Smooth muscle cell (in vitro differentiated cells): Measurements from ENCODE around the gene STMN3. TPM values are rescaled to one million over a fixed set of nuclear protein-coding genes. Genes with fewer than 3 reads are reported as not detected.

Source experiments
- DNase-seq: peaks from one replicate; lab custom pipeline; 2025; ENCODE audit not compliant: unreplicated experiment; lab: John Stamatoyannopoulos, UW
- H2AFZ ChIP-seq: fragments of 200-600 bp; sonication (generic); 2 replicates; pipeline ENCODE4 v1.6.0; 2016; ENCODE audit warnings: antibody characterized with exemption, low read depth, mild to moderate bottlenecking
- H3F3A ChIP-seq: fragments of 200-600 bp; sonication (generic); 2 replicates; pipeline ENCODE4 v1.6.0; 2017; ENCODE audit warnings: antibody characterized with exemption, low read depth
- H3K27ac ChIP-seq: fragments of 200-600 bp; sonication (generic); 2 replicates; pipeline ENCODE4 v1.5.1; 2016; ENCODE audit warnings: low read depth, mild to moderate bottlenecking
- H3K27me3 ChIP-seq: fragments of 200-600 bp; sonication (generic); 2 replicates; pipeline ENCODE4 v1.6.1; 2016; ENCODE audit warnings: low read depth, mild to moderate bottlenecking
- H3K36me3 ChIP-seq: fragments of 200-600 bp; sonication (generic); 2 replicates; pipeline ENCODE4 v1.5.1; 2016; ENCODE audit warnings: low read depth
- H3K4me1 ChIP-seq: fragments of 200-600 bp; sonication (generic); 2 replicates; pipeline ENCODE4 v1.5.1; 2016; ENCODE audit warnings: low read depth
- H3K4me2 ChIP-seq: fragments of 200-600 bp; sonication (generic); 2 replicates; pipeline ENCODE4 v1.6.0; 2016; ENCODE audit warnings: mild to moderate bottlenecking
- H3K4me3 ChIP-seq: fragments of 200-600 bp; sonication (generic); 2 replicates; pipeline ENCODE4 v1.5.1; 2016; ENCODE audit warnings: mild to moderate bottlenecking
- H3K79me2 ChIP-seq: fragments of 200-600 bp; sonication (generic); 2 replicates; pipeline ENCODE4 v1.6.0; 2016; ENCODE audit warnings: low read depth, mild to moderate bottlenecking
- H3K9ac ChIP-seq: fragments of 200-600 bp; sonication (generic); 2 replicates; pipeline ENCODE4 v1.6.0; 2016; ENCODE audit warnings: low read depth
- H3K9me3 ChIP-seq: fragments of 200-600 bp; sonication (generic); replicated peaks from 2 replicates; pipeline ENCODE4 v1.5.1; 2016; ENCODE audit warnings: low read depth
- H4K20me1 ChIP-seq: fragments of 200-600 bp; sonication (generic); 2 replicates; pipeline ENCODE4 v1.6.0; 2016; ENCODE audit warnings: low read depth
- WGBS: methylation state at CpG from one replicate; pipeline ENCODE4 v1.1.7; 2016; ENCODE audit warnings: low lambda C conversion rate; 5-methylcytosine and 5-hydroxymethylcytosine counted together
- polyA plus RNA-seq: library from polyadenylated mRNA; unstranded; fragments of >200 nt; fragmentation: Nextera tagmentation; extraction: Ambion mirVana; gene quantifications from 2 replicates; pipeline ENCODE4 v1.2.1, GENCODE V29; 2016
- total RNA-seq: library from RNA; depleted of rRNA; stranded (reverse); fragments of >200 nt; gene quantifications from 2 replicates; pipeline ENCODE4 v1.2.3, GENCODE V29; 2014
- TF ChIP-seq, protein P1 (sequence below): fragments of 200-600 bp; sonication (generic); IDR thresholded peaks from 2 replicates; pipeline ENCODE4 v1.5.1; 2017; ENCODE audit warnings: borderline replicate concordance, mild to moderate bottlenecking, antibody characterized with exemption; ENCODE audit not compliant: insufficient read depth, poor library complexity, severe bottlenecking

Gene STMN3
- total and polyA plus RNA-seq, 2 experiments from 2014 or later, result 4.8 to 10.8 TPM

GRCh38 chr20:63658749-63659187, 5.5 kb upstream of the STMN3 start:
- Histone ChIP-seq H4K20me1 (no peaks in the 10 kb centered on the region), H3F3A (no peaks in the 10 kb centered on the region), H3K4me1 (peaks cover 4% of the 10 kb centered on the region), H3K36me3 (no peaks in the 10 kb centered on the region), H3K27ac (peak overlapping the region; percentile 22), H3K4me2 (peak overlapping the region; percentile 94), H2AFZ (peak overlapping the region; percentile 89), H3K27me3 (no peaks in the 10 kb centered on the region), H3K4me3 (peak overlapping the region; percentile 83), H3K9ac (peak overlapping the region; percentile 60), H3K9me3 (no peaks in the 10 kb centered on the region), H3K79me2 (no peaks in the 10 kb centered on the region)
- TF ChIP-seq, protein P1, sequence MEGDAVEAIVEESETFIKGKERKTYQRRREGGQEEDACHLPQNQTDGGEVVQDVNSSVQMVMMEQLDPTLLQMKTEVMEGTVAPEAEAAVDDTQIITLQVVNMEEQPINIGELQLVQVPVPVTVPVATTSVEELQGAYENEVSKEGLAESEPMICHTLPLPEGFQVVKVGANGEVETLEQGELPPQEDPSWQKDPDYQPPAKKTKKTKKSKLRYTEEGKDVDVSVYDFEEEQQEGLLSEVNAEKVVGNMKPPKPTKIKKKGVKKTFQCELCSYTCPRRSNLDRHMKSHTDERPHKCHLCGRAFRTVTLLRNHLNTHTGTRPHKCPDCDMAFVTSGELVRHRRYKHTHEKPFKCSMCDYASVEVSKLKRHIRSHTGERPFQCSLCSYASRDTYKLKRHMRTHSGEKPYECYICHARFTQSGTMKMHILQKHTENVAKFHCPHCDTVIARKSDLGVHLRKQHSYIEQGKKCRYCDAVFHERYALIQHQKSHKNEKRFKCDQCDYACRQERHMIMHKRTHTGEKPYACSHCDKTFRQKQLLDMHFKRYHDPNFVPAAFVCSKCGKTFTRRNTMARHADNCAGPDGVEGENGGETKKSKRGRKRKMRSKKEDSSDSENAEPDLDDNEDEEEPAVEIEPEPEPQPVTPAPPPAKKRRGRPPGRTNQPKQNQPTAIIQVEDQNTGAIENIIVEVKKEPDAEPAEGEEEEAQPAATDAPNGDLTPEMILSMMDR, result no peak
- no peak for DNase-seq
- 7% methylated on average over 25 of the region's 25 CpGs for WGBS

- Histone ChIP-seq H3K79me2 (no peaks in the 10 kb centered on the region), H3K4me3 (peak within 1 kb of the TSS; percentile 83), H3K36me3 (no peaks in the 10 kb centered on the region), H3K9ac (peak within 1 kb of the TSS; percentile 60), H3K27ac (peak within 1 kb of the TSS; percentile 22), H2AFZ (peak within 1 kb of the TSS; percentile 89), H4K20me1 (no peaks in the 10 kb centered on the region), H3F3A (no peaks in the 10 kb centered on the region), H3K4me1 (peaks cover 4% of the 10 kb centered on the region), H3K4me2 (peak within 1 kb of the TSS; percentile 94), H3K27me3 (no peaks in the 10 kb centered on the region), H3K9me3 (no peaks in the 10 kb centered on the region)
- peak; percentile 94 for DNase-seq
- TF ChIP-seq, protein P1, result no peak
- 5% methylated on average over 73 of the region's 73 CpGs for WGBS
Measured at GRCh38 chr20:63657937-63658748, 4.9 kb upstream of the STMN3 start, which contains the start of gene RTEL1. Gene RTEL1 (plus strand): TSS chr20:63658312. CDS start chr20:63659403, 1,091 bp downstream.

- Histone ChIP-seq H3K4me2 (peak overlapping the region; percentile 94), H3K4me3 (peak overlapping the region; percentile 83), H2AFZ (peak overlapping the region; percentile 89), H3K79me2 (no peaks in the 10 kb centered on the region), H3K9me3 (no peaks in the 10 kb centered on the region), H3K4me1 (peaks cover 4% of the 10 kb centered on the region), H3F3A (no peaks in the 10 kb centered on the region), H3K36me3 (no peaks in the 10 kb centered on the region), H3K27ac (peak overlapping the region; percentile 3), H3K9ac (peak overlapping the region; percentile 60), H4K20me1 (no peaks in the 10 kb centered on the region), H3K27me3 (no peaks in the 10 kb centered on the region)
- TF ChIP-seq, protein P1, result no peak
- 79% methylated on average over 31 of the region's 31 CpGs for whole genome bisulfite sequencing
- no peak for DNase-seq
Measured at GRCh38 chr20:63657260-63657936, 4.2 kb upstream of the STMN3 start.
